GM21529 (cell line): Measurements from ENCODE around the gene CAPN9.
"Not testable (repeated sequence)": the region's sequence is repeated elsewhere in the genome, so short reads cannot be mapped to it uniquely, and the experiment has no call there.

Experiments
- ATAC-seq: cut with Tn5 transposase; IDR thresholded peaks from one replicate; pipeline ENCODE4 v1.9.1; 2021; ENCODE audit not compliant: unreplicated experiment

The CAPN9 gene

GRCh38 chr1:230845184-230845583 is 98.0 kb downstream of the CAPN9 start:
- not testable (repeated sequence) for ATAC-seq

GRCh38 chr1:230848235-230848634 is 101.0 kb downstream of the CAPN9 start:
- ATAC-seq, result no peak

- no peak for ATAC-seq
Measured at GRCh38 chr1:230849451-230850224, 102.5 kb downstream of the CAPN9 start.

GRCh38 chr1:230850547-230850946 is 103.4 kb downstream of the CAPN9 start:
- ATAC-seq, result no peak

DNA sequence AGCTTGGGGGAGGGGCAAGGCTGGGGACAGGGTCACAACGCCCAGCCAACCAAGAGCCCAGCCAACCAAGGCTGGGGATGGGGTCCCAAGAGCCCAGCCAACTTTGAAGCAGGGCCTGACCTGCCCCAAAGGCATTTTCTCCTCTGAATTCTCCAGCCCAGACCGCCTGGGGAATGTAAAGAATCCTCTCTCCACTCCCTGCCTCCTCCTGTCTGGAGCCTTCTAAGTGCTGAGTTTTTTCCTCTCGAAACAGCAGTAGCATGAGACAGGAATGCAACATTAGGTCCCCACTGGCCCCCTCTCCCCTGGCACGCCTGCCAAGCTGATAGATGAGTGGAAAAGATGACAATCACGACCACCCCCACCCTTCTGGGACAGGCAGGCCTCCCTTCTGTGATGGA is 104.1 kb downstream of the CAPN9 start:
- no peak for ATAC-seq
